Activated CD8-positive, alpha-beta T cell treated with anti-CD3 and anti-CD28 coated beads for 36 hours (primary cell): ENCODE results near the gene VEGFB. TPM values are rescaled to one million over a fixed set of nuclear protein-coding genes. Genes with fewer than 3 reads are reported as not detected.

Source experiments
- ATAC-seq: fragments of 200-7000 bp; cut with Tn5 transposase; one replicate; pipeline ENCODE4 v1.10.0; 2021; ENCODE audit warnings: mild to moderate bottlenecking, moderate library complexity
- CTCF ChIA-PET: fragments of 350-600 bp; sonication (Branson Sonifier 250); formaldehyde crosslinking; loops from one replicate; lab custom pipeline; 2021; ENCODE audit warnings: antibody characterized with exemption; lab: Charles Lee
- POLR2A ChIA-PET: fragments of 350-600 bp; sonication (Branson Sonifier 250); formaldehyde crosslinking; loops from one replicate; lab custom pipeline; 2021; ENCODE audit warnings: antibody characterized with exemption; lab: Charles Lee
- DNase-seq: peaks from one replicate; pipeline ENCODE4 v3.0.0-alpha.2; 2020
- H3K27ac Mint-ChIP-seq: one replicate; pipeline ENCODE4 v1.8.0; 2021; ENCODE audit warnings: mild to moderate bottlenecking, mixed read lengths
- H3K27me3 Mint-ChIP-seq: one replicate; pipeline ENCODE4 v1.8.0; 2021; ENCODE audit warnings: mixed read lengths
- H3K36me3 Mint-ChIP-seq: one replicate; pipeline ENCODE4 v1.8.0; 2021; ENCODE audit warnings: low read depth, mixed read lengths
- H3K4me1 Mint-ChIP-seq: one replicate; pipeline ENCODE4 v1.8.0; 2021; ENCODE audit warnings: low read depth, mixed read lengths
- H3K4me3 Mint-ChIP-seq: one replicate; pipeline ENCODE4 v1.8.0; 2021; ENCODE audit warnings: mild to moderate bottlenecking, moderate library complexity, mixed read lengths
- H3K9me3 Mint-ChIP-seq: one replicate; pipeline ENCODE4 v1.8.0; 2021; ENCODE audit warnings: mixed read lengths
- CTCF ChIP-seq: fragments of 200-600 bp; IDR thresholded peaks from one replicate; pipeline ENCODE4 v1.8.0; 2022; ENCODE audit warnings: antibody characterized with exemption, mild to moderate bottlenecking
- intact Hi-C: fragments of 100-400 bp; cut with micrococcal nuclease; formaldehyde crosslinking; loops from one replicate; pipeline ENCODE4 v1.10.0; 2022
- total RNA-seq, 2 experiments: library from RNA; stranded (reverse); gene quantifications; one replicate each; pipeline ENCODE4 v1.2.3, GENCODE V29; 2021

The VEGFB gene
- total RNA-seq, 2 experiments from 2014 or later = 86.6 to 104 TPM

- H3K27ac Mint-ChIP-seq = no peak overlapping the region
- TF ChIP-seq CTCF = no peak
- intact Hi-C loops = no loop called here
- no peaks in the 10 kb centered on the region for H3K9me3 Mint-ChIP-seq
- ChIA-PET POLR2A (interaction anchor here (0.7 to 3.1 kb wide), 4 partner anchors 9 to 45 kb away, joined by 3 to 11 read pairs (median 4); partner anchors contain the start of gene PPP1R14B), CTCF (interaction anchor here (1.0 to 1.2 kb wide), 2 partner anchors 10 to 49 kb away, joined by 3 read pairs; partner anchors contain the start of gene ESRRA)
- H3K27me3 Mint-ChIP-seq = no peaks in the 10 kb centered on the region
- H3K36me3 Mint-ChIP-seq = peaks cover 12% of the 10 kb centered on the region
- H3K4me3 Mint-ChIP-seq = no peak overlapping the region
- ATAC-seq (no peak), DNase-seq (no peak)
- peaks cover 21% of the 10 kb centered on the region for H3K4me1 Mint-ChIP-seq
These were observed 21.0 kb downstream of the VEGFB start for GRCh38 chr11:64255135-64256128.

GRCh38 chr11:64256300-64256699 is 21.9 kb downstream of the VEGFB start:
- Mint-ChIP-seq H3K27me3 (no peaks in the 10 kb centered on the region), H3K4me1 (peaks cover 18% of the 10 kb centered on the region), H3K36me3 (peaks cover 12% of the 10 kb centered on the region), H3K9me3 (no peaks in the 10 kb centered on the region), H3K4me3 (no peak overlapping the region), H3K27ac (no peak overlapping the region)
- ChIA-PET POLR2A (interaction anchor here (1.1 to 3.1 kb wide), 3 partner anchors 12 to 49 kb away, joined by 3 to 11 read pairs (median 3); partner anchors contain the start of gene FERMT3), CTCF (interaction anchor here (1.0 to 1.2 kb wide), 2 partner anchors 11 to 49 kb away, joined by 3 read pairs; partner anchors contain the start of gene ESRRA)
- intact Hi-C loops = no loop called here
- no peak for ATAC-seq
- no peak for DNase-seq
- TF ChIP-seq CTCF = no peak

- H3K36me3 Mint-ChIP-seq = peaks cover 14% of the 10 kb centered on the region
- no peaks in the 10 kb centered on the region for H3K27me3 Mint-ChIP-seq
- no peak for ATAC-seq
- POLR2A ChIA-PET = interaction anchor here (1.7 to 2.7 kb wide), 2 partner anchors 10 to 13 kb away, joined by 6 to 14 read pairs; no protein-coding TSS in a partner anchor
- no peak overlapping the region for H3K4me3 Mint-ChIP-seq
- H3K4me1 Mint-ChIP-seq = peaks cover 12% of the 10 kb centered on the region
- H3K9me3 Mint-ChIP-seq = no peaks in the 10 kb centered on the region
- DNase-seq = no peak
- no peak for TF ChIP-seq CTCF
- CTCF ChIA-PET = interaction anchor here (1.6 kb wide), 1 partner anchor 26 kb away, joined by 3 read pairs; the partner anchor contains the start of gene BAD
- H3K27ac Mint-ChIP-seq = no peak overlapping the region
- intact Hi-C loops = no loop called here
These were observed 24.0 kb downstream of the VEGFB start for GRCh38 chr11:64258356-64258755.

GRCh38 chr11:64258946-64259532 is 24.7 kb downstream of the VEGFB start:
- H3K27ac Mint-ChIP-seq = no peak overlapping the region
- ChIA-PET CTCF (interaction anchor here (1.6 kb wide), 1 partner anchor 25 kb away, joined by 3 read pairs; the partner anchor contains the start of gene BAD), POLR2A (interaction anchor here (0.6 to 2.7 kb wide), 3 partner anchors 9 to 73 kb away, joined by 4 to 14 read pairs (median 6); partner anchors contain the start of gene STIP1)
- H3K4me3 Mint-ChIP-seq = no peak overlapping the region
- peaks cover 12% of the 10 kb centered on the region for H3K4me1 Mint-ChIP-seq
- no peaks in the 10 kb centered on the region for H3K27me3 Mint-ChIP-seq
- ATAC-seq = peak; percentile 11
- no peaks in the 10 kb centered on the region for H3K9me3 Mint-ChIP-seq
- TF ChIP-seq CTCF = no peak
- intact Hi-C loops = no loop called here
- peaks cover 14% of the 10 kb centered on the region for H3K36me3 Mint-ChIP-seq
- no peak for DNase-seq
